Hematopoietic multipotent progenitor cell (in vitro differentiated cells): ENCODE measurements around the gene CD96. TPM values are rescaled to one million over a fixed set of nuclear protein-coding genes. Genes with fewer than 3 reads are reported as not detected.

Experiments used
- DNase-seq, 3 donors: peaks; one replicate each; pipeline ENCODE4 v3.0.0-alpha.2; 2011 to 2015; ENCODE audit warnings: low read depth in 2 of 3, low spot score in 2 of 3
- total RNA-seq: library from RNA; depleted of rRNA; stranded (reverse); fragments of >200 nt; gene quantifications from one replicate; pipeline ENCODE4 v1.2.3, GENCODE V29; 2012

Gene CD96
- total RNA-seq, 1 donor, result 1.1 TPM

DNA sequence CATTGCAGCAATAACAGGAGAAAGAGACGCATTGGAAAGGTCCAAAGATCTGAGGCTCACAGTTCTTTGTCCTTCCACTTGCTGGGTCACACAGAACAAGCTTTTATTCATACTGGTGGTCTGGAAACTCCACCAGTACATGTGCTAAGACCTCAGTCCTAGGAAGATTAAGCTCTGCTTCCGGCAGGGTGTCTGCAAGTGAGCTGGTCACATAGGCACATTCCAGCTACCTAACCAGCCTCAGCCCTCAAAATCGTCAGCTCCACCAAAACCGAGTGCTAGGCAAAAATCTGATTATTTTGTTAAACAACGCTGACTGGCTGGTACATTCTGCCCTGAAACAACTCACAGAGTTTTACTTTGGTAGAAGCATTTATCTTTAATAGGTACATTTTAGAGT is 50.9 kb downstream of the CD96 start:
- DNase-seq, result no peak

DNA sequence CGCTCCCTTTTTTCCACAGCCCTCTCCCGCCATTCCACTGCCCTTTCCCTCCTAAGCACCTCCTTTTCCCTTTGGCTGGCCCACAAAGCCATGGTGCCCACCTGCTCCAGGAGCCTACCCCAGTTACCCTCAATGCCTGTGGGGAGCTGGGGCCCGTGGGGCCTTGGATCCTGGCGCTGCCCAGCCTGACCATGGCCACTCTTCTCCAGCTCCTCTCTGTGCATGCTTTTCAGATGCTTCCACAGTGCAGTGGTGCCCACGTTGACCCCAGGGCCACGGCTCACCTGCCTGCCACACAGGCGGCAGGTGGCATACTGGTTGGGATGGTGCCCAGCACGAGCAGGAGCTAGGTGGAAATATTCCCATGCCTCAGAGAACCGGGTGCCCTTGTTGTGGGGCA is 51.7 kb downstream of the CD96 start:
- no peak for DNase-seq

DNA sequence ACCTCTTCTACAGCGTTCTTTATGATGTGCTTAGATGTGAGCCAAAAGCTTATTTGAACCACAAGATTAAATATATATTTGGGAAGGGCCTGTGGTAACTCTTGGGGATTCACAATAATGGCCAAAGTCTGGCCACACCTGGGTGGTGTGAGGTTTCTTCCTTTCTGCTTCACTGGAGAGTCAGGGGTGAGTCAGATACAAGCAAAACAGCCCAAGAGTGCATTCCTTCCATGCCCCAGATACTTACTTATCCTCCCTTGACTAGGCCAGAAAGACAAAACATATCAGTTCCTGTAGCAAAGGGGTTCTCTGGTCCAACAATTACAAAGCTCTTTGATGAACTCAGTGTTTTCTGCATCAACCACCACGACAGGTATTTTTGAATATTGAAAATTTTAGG is 52.2 kb downstream of the CD96 start:
- DNase-seq, result no peak

DNA sequence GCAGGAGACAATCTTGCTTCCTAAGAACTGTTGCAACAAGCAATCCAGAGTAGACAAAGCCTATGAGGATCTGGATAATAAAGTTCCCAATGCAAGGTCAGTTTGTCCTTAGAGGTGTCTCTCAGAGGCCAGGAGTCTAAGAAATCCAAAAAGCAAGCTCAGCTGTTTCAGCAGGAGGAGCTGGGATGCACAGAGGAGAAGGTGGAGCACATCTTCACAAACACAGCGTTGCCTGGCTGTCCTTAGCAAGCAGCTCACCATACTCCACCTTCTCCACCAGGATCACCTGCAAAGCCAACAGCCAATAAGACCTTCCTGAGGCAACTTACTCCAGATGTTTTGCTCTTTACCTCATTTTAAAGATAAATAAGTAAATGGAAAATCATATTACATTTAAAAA is 52.8 kb downstream of the CD96 start:
- DNase-seq, result no peak

DNA sequence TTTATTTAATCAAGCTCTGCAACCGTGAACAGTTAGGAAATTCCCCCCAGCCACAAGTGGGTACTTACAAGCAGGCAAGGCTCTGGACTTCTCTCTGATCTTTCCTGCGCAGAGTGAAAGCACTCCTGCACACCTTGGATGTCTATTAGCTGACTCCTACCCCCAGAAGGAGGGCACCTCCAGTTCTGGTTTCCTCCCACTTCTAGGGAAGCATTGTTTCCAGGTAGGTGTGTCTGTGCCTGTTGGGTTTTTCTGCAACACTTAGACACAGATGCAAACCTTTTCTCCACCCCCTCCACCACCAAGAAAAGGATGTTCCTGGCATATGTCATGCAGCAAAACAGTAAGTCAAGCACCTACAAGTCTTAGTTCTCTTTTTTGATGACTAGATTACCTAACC is 53.2 kb downstream of the CD96 start, which contains the start of gene ZBED2:
Gene ZBED2 (minus strand): TSS at position 115 of the 400 bp plus-strand sequence. CDS start 1,145 bp downstream, outside the sequence.
- no peak for DNase-seq

DNA sequence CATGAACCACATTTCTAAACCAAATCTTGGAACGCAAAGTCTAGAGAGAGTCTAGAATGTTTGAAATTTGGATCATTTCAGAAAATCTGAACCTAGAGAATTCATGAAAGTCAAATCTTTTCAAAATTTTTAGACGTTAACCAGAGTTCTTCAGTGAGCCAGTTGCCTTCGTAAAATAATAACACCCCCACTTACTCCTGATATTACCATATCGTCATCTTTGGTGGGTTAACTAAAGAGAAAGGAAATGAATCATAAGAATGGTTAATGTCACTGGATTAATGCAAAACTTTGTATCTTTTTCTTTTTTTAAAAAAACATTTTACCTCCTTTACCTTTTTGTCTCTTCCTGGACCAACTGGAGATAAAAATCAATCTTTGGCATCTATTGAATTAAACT is 54.3 kb downstream of the CD96 start:
- no peak for DNase-seq

DNA sequence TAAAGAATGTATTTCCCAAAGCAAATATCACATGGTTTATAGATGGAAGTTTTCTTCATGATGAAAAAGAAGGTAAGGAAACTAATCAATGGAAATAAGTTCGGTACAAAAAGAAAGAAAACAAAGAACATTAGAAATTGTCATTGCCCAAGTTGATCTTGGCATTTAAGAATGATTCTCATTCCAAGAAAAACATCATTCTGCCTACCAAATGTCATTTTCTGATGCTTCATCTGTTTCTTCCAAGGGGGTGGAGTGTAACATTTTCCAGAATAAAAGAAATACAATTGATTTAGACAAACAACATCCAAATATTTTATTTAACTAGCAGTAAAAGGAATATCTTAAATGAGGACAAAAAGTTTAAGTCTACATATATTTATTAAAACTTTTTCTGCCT is 56.1 kb downstream of the CD96 start:
- no peak for DNase-seq

DNA sequence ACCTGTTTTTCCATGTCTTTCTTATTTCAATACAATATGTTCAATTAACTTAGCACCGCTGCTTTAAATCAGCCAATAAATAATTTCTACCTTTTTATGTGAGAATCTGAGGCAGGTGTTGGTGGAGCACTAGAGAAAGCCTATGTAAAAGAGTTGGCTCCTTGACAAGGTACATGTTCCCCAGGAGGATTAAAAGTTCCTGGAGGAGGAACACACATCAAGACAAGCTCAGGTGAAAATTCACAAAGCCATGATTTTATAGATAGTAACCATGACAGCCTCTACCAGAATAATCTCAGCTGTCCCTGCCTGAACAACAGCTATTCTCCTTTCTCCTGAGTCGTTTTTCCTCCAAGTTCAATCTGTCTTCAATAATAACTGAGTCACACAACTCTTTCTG is 56.6 kb downstream of the CD96 start:
- DNase-seq, result no peak

DNA sequence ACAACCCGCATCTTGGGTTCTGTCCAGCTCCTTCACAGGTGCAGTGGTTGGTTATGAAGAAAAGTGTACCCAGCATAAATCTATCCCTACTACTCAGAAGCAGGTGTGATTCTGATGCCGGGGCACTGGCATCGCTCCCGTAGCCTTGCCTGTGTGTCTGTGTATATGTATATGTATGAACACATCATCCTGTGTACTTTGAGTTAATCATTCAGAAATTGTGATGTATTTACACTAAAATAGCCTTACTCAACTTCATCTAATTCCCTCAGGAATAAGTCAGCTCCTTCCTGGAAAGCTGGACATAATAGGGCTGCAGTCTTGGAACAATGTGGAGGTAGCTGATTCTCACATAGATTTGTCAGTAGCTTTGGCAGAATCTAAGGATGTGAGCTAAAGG is 59.8 kb downstream of the CD96 start:
- no peak for DNase-seq

DNA sequence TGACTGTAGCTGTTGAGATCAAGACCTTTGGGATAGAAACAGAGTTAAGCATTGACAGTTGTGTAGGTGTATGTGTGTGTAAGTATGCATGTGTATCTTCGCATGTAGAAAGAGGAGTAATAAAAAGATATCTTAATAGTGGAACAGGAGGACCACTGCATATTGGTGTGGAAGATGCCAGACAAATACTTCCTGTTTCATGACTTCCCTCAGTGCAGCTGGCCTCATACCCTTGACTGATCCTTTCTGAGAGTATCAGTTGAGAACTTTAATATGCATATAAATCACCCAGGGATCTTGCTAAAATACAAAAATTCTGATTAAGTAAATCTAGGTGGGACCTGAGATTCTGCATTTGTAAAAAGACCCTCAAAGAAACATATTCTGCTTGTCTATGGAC is 61.7 kb downstream of the CD96 start:
- no peak for DNase-seq

DNA sequence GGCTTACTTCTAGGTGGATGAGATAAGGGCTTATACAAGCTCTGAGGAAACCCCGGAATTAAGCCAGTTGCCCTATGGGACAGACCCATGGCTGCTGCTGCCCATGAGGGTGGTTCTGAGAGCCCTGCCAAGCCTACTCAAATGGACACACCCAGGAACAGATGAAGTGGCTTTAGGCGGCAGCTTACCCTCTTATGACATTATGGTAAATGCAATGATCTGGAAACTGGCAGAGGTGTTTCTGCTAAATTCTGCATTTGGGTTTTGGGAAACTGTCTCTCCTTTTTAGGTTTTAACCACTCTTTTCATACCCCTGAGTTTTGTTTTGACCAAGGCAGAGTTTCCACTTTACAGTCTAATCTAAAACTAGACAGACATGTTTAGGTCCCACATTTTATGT is 62.1 kb downstream of the CD96 start:
- DNase-seq, result no peak

DNA sequence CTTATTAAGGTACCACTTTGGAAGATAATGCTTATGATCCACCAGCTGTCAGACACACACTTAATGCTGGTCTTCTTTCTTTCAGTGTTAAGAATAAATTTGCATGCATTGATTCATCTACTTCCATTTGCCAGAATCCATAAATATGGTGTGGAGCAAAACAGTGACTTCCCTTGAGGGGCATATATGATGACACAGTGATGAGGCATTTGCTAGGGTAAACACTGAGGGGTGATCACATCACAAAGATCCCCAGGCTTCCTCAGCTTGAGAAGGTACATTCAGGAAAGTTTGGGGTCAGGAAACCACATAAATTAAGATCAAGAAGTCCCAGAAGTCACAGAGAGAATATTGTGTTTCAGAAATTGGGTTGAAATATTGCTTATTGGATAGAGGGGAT is 63.0 kb downstream of the CD96 start:
- no peak for DNase-seq

DNA sequence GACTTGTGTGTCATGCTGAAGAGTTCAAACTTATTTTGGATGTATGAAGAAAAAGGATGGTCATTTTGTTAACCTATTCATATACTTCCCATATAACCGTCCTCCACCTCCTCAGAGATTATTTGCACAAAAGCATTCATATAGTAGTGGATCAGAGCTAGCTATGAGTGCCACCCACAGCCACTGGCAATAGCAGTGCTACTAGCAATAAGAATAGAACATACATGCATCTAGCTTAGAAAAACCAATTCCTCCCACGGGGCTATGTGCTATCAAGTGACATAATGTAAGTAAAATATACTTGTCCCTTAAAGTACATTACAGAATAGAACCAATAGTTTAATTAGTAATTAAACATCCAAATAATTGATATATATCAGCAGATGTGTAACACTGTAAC is 63.5 kb downstream of the CD96 start:
- DNase-seq, result no peak

DNA sequence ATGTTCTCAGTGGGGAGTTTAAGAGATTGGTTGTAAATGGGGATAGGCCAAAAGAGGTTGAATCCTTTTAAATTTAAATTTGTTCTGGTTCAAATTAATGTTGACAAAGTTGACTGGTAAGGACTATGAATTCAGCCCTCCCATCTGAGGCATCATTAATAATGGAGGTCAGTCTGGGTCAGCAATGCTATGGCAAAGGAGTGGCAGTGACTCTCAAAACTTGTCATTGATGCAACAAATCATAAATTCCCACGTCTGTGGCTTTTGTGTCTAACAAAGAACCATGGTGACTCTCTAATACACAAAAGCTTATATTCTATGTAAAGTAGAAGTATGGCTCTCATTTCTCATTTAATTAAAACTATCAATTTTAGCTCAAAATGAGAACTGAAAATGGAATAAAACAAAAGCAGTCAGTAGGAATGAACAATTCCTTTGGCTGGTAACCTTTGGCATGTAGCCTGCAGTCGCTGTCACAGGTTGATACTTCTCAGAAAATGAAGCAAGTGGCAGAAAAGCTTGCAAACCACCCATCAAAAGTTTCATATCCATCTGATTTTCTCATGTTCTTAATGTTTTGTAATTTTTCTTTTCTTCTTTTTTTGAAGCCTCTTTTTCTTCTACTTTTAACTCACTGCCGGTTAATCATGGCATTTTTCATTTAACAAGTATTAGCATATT is 65.4 kb downstream of the CD96 start:
- DNase-seq, result no peak

DNA sequence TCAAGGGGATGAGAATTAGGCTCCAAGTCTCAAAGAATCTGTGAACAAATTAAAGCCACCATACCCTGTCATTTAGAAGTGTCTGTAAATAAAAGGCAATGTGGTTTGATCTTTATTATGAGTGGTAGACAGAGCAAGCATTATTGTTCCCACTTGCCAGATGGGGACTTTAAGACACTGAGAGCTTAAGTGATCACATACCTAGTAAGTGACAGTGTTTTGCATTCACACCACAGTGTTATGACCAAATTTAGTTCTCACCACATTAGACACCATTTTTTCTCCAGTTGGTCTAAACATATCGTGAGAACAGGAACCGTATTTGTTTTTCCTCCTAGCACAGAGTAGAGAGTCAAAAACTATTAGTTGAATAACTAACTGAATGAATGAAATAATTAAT is 66.4 kb downstream of the CD96 start:
- DNase-seq, result no peak

DNA sequence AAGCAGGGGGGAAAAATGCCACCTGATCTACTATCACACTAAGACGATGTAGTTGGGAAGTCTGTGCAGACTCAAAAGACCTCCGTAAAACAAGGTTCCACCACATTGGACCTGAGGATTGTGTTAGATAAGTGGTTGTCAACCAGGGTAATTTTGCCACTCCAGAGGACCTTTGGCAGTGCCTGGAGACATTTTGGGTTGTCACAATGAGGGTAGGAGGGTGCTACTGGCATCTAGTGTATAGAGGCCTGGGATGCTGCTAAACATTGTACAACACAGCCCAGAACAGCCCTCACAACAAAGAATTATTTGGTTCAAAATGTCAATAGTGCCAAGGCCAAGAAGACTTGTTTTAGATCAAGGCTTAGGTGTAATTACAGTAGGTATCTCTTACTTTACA is 67.7 kb downstream of the CD96 start:
- no peak for DNase-seq

DNA sequence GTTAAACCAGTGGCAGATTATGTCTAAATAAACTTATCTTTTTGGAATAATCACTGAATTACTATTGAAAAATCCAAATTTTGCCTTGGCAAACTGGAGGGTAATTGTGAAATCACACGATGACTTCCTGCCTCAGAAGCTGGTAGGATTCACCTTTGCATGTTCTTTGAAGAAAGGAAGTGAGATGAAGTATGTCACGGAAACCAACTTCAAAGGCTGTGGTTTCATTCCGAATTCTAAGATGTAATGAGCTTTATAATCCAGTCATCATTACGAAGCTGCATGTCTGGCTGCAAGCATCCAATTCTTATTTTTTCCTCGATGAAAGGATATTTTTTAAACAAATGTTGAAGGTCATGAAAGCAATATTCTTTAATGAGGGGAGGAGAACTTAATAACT is 68.2 kb downstream of the CD96 start:
- DNase-seq, result peak; percentile 39 to 81 (median 58)

DNA sequence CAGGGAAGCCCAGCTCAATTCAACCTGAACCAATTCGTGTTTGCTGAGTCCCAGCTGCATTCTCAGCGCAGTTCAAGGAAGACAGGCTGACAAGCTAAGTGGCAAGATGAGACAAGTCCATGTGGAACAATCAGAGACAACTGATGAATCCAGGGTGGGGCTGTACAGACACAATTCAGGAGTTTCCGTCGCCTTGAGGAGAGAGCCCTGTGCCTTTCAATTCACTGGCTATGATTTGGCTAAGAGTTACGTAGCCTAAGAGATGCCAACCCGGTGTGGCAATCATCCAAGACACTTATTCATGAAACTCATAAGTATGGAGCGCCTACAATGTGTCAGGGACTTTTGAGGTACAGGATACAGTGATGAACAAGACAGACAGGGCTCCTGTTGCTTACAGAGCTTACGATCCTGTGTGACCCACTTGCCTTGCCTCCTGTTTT is 68.6 kb downstream of the CD96 start:
- DNase-seq, result peak in 1 of 3 donors; percentile 30

DNA sequence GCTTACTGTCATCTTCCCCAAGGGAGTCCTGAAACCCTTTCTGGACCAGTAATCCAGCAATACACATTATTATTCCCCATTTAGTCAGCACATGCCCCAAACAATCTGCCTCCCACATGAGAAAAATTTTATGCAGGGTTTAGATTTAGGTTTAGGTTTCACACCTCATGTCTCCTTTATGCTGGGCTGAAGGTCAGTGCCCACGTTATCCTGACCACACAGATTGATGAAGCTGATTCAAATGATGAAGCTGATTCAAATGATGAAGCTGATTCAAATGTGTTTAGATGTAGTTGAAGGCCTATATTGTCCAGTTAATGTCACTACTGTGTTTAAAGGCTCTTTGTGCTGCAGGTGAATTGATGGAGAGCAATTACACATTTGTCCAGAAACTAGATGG is 71.3 kb downstream of the CD96 start:
- DNase-seq, result no peak

DNA sequence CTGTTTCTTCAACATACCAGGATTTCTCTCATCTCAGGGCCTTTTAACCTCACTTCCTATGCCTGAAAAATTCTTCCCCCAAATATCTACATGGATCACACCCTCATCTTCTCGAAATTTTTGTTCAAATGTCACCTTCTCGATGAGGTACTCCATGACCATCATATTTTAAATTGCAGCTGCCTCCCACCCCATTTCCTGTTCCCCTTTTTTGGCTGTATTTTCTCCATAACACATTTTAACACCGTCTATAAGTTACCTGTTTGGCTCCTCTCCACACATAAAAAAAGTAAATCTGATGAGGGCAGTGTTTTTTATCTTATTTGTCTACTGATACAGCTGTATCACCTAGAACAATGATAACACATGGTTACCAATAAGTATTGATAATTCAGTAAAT is 73.9 kb downstream of the CD96 start:
- DNase-seq, result peak in 1 of 3 donors; percentile 26

DNA sequence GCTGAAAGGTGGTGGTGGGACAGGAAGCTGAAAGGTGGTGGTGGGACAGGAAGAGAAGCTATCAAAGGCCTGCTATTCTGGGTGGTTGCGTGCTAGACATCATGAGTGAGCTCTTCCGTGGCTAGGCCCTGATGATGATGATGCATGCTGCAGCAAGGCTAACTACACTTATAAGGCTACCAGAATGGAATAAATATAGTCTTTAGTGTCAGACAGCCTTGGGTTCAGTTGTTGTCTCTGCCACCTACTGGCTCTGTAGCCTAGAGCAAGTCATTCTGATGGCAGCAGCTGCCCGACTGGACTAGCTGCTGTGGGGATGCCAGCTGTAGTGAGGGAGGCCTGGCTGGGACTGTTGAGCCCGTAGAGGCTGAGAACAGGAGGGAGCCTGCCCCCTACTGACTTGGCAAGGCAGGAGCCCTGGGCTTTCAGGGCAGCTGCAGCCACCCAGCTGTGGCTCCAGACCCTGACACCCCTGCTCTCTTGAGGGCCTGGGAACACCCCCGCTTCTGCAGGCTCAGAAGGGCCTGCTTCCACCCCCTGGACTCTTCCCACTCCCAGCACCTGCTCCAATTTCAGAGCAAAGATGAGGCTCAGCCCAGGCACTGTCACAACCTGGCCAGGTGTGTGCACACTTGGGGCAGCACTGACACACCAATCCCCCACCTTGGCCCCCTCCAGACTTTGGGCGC is 74.6 kb downstream of the CD96 start:
- DNase-seq, result peak in 2 of 3 donors; percentile 3 to 47

DNA sequence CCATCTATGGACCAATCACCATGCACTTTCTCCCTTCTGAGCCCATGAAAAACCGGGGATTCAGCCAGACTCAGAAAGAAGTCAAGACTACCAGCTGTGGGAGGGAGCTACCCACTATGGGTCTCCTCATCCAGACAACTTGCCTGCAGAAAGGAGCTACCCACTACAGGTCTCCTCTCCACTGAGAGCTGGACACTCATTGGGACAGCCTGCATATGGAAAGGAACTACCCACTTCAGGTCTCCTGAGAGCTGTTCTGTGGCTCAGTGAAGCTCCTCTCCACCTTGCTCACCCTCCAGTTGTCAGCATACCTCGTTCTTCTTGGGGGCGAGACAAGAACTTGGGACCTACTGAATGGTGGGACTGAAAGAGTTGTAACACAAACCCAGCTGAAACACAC is 75.4 kb downstream of the CD96 start:
- no peak for DNase-seq
